Esophagus muscularis mucosa (tissue), 4 donors: ENCODE results near the gene EMID1. TPM values are rescaled to one million over a fixed set of nuclear protein-coding genes. Genes with fewer than 3 reads are reported as not detected.

Source experiments
- DNase-seq: peaks from one replicate; pipeline ENCODE4 v3.0.0-alpha.2; 2017; ENCODE audit errors: extremely low spot score
- H3K27ac ChIP-seq, 4 donors: fragments of 200-600 bp; sonication (generic); replicated peaks in 1 of 4; 1 replicate in 3 of 4; 2 replicates in 1 of 4; pipeline ENCODE4 v1.5.1; 2016 to 2019; ENCODE audit warnings: mild to moderate bottlenecking in 1 of 4
- H3K27me3 ChIP-seq, 4 donors: fragments of 200-600 bp; sonication (generic); one replicate each; pipeline versions ENCODE4 v1.5.1 to v1.6.0; 2016 to 2019
- H3K36me3 ChIP-seq, 4 donors: fragments of 200-600 bp; sonication (generic); one replicate each; pipeline ENCODE4 v1.5.1; 2016 to 2019
- H3K4me1 ChIP-seq, 4 donors: fragments of 200-600 bp; sonication (generic); one replicate each; pipeline ENCODE4 v1.5.1; 2016 to 2019
- H3K4me3 ChIP-seq, 4 donors: fragments of 200-600 bp; sonication (generic); 1 replicate in 2 of 4; 2 replicates in 2 of 4; pipeline ENCODE4 v1.5.1; 2016 to 2019; ENCODE audit warnings: mild to moderate bottlenecking in 4 of 4, moderate library complexity in 1 of 4
- H3K9me3 ChIP-seq, 4 donors: fragments of 200-600 bp; sonication (generic); 1 replicate in 3 of 4; 2 replicates in 1 of 4; pipeline ENCODE4 v1.5.1; 2016 to 2019
- EP300 ChIP-seq: sonication (generic); formaldehyde crosslinking; IDR thresholded peaks from one replicate; pipeline ENCODE4 v1.6.1; 2017; ENCODE audit warnings: antibody characterized with exemption
- POLR2A ChIP-seq: fragments of 450-650 bp; IDR thresholded peaks from one replicate; pipeline ENCODE4 v1.6.1; 2017; ENCODE audit warnings: antibody characterized with exemption, moderate library complexity, mild to moderate bottlenecking, low read depth
- POLR2AphosphoS5 ChIP-seq, 2 donors: sonication (generic); formaldehyde crosslinking; IDR thresholded peaks; one replicate each; pipeline ENCODE4 v1.6.1; 2017; ENCODE audit warnings: antibody characterized with exemption in 2 of 2
- WGBS: methylation state at CpG from one replicate; pipeline ENCODE4 v1.1.5; 2018; 5-methylcytosine and 5-hydroxymethylcytosine counted together
- intact Hi-C: fragments of 100-400 bp; cut with DNase I; formaldehyde crosslinking; loops from one replicate; pipeline ENCODE4 v1.15.1; 2023
- total RNA-seq, 4 donors: library from RNA; depleted of rRNA; stranded (reverse); fragments of >200 nt; gene quantifications; one replicate each; pipeline versions ENCODE4 v1.1.0 to v1.2.1, GENCODE V29; 2016
- TF ChIP-seq, protein P1 (sequence below), 3 experiments: fragments of 200-600 bp in 2 of 3; fragments of 450-650 bp in 1 of 3; sonication (generic) in 2 of 3; IDR thresholded peaks; one replicate each; pipeline ENCODE4 v1.5.1; 2017 to 2019; ENCODE audit warnings: antibody characterized with exemption in 3 of 3, mild to moderate bottlenecking in 2 of 3, moderate library complexity in 1 of 3

The EMID1 gene
- total RNA-seq, 4 donors from 2014 or later, result 0.65 to 4.0 (median 0.93) TPM

GRCh38 chr22:29268511-29269229, 63.0 kb downstream of the EMID1 start:
- no peaks in the 10 kb centered on the region for H3K27me3 ChIP-seq
- H3K36me3 ChIP-seq, result peaks cover 10 to 43% (median 38%) of the 10 kb centered on the region in 4 donors
- H3K4me3 ChIP-seq, result peak overlapping the region; percentile 73 to 99 (median 90)
- peaks cover 51 to 67% (median 64%) of the 10 kb centered on the region in 4 donors for H3K4me1 ChIP-seq
- no peak for DNase-seq
- H3K9me3 ChIP-seq, result no peaks in the 10 kb centered on the region
- peak overlapping the region; percentile 96 to 100 (median 98) for H3K27ac ChIP-seq
- no peak for TF ChIP-seq EP300
- TF ChIP-seq POLR2AphosphoS5 (IDR thresholded peaks at IDR 0.05), result no peak
- TF ChIP-seq POLR2A, result no peak
- WGBS, result under 1% methylated on average over 24 of the region's 51 CpGs
- intact Hi-C loops, result loop anchor here (2.0 kb wide), 1 partner anchor 38 kb away; the partner anchor contains the start of gene GAS2L1

DNA sequence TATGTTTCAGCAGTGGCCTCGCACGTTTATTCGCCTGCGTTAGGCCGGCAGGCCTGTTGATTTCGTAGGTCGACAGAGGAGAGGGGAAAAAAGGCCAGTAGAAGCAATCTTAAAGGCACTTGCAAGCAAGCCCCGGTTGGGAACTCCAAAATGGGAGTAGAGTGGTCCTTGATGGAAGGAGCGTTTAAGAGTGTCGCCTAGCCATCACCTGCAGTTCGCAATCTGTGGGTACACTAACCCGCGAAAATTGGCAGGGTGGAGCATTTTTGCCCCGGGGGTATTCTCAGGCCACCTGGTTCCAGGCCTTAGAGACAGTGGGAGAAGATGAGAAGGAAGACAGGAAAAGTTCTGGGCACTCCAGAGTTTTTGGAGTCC, 63.5 kb downstream of the EMID1 start:
- 3% methylated on average over 14 of the region's 14 CpGs for WGBS
- H3K4me1 ChIP-seq, result peaks cover 56 to 73% (median 69%) of the 10 kb centered on the region in 4 donors
- intact Hi-C loops, result loop anchor here (2.0 kb wide), 1 partner anchor 38 kb away; the partner anchor contains the start of gene GAS2L1
- no peaks in the 10 kb centered on the region for H3K27me3 ChIP-seq
- no peak for DNase-seq
- no peaks in the 10 kb centered on the region for H3K9me3 ChIP-seq
- H3K36me3 ChIP-seq, result peaks cover 10 to 43% (median 38%) of the 10 kb centered on the region in 4 donors
- H3K27ac ChIP-seq, result peak overlapping the region; percentile 96 to 100 (median 98)
- peak overlapping the region; percentile 73 to 99 (median 90) for H3K4me3 ChIP-seq
- TF ChIP-seq, protein P1, sequence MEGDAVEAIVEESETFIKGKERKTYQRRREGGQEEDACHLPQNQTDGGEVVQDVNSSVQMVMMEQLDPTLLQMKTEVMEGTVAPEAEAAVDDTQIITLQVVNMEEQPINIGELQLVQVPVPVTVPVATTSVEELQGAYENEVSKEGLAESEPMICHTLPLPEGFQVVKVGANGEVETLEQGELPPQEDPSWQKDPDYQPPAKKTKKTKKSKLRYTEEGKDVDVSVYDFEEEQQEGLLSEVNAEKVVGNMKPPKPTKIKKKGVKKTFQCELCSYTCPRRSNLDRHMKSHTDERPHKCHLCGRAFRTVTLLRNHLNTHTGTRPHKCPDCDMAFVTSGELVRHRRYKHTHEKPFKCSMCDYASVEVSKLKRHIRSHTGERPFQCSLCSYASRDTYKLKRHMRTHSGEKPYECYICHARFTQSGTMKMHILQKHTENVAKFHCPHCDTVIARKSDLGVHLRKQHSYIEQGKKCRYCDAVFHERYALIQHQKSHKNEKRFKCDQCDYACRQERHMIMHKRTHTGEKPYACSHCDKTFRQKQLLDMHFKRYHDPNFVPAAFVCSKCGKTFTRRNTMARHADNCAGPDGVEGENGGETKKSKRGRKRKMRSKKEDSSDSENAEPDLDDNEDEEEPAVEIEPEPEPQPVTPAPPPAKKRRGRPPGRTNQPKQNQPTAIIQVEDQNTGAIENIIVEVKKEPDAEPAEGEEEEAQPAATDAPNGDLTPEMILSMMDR (IDR thresholded peaks at IDR 0.05), result no peak

DNA sequence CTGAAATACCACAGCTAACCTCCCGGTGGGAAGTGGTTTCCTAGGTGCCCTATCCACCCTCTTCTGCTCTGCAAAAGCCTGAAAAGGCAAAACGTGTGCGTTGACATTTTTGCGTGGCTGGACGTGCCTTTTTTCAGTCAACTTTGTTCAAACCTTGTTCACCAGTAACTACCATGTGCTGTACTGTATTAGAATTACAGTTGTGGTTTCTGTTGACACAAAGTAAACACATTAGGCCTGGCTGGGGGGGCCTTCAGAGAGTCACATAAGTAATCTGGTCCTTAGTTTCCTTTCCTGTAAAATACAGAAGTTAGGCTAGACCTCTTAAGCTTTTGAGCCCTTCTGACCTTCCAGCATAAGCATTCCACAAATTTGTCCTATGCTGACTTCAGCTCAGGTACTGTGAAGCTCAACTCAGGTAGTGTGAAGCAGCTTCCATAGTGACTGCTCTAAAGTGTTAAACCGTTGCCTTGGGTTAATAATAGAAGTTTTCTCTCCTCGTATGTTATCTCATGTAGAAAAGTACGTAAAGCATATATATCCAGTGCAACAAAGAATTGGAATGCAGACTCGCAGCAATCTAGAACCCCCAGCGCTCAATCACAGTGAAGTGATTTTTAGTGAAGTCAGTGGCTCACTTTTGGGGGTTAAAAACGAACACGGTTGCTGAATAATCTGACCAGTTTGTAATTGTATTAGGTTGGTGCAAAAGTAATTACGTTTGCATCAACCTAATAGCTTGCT, 64.2 kb downstream of the EMID1 start:
- Histone ChIP-seq H3K27me3 (no peaks in the 10 kb centered on the region), H3K4me3 (peak overlapping the region; percentile 73 to 99 (median 90)), H3K9me3 (no peaks in the 10 kb centered on the region), H3K4me1 (peaks cover 56 to 80% (median 74%) of the 10 kb centered on the region in 4 donors), H3K27ac (peak overlapping the region; percentile 96 to 100 (median 98)), H3K36me3 (peaks cover 10 to 44% (median 38%) of the 10 kb centered on the region in 4 donors)
- DNase-seq, result no peak
- intact Hi-C loops, result loop anchor here (2.0 kb wide), 1 partner anchor 37 kb away; the partner anchor contains the start of gene GAS2L1
- WGBS, result 10% methylated on average over 13 of the region's 13 CpGs
- TF ChIP-seq POLR2A (no peak), POLR2AphosphoS5 (IDR thresholded peaks at IDR 0.05) (no peak), EP300 (no peak)
- TF ChIP-seq, protein P1 (IDR thresholded peaks at IDR 0.05), result no peak

DNA sequence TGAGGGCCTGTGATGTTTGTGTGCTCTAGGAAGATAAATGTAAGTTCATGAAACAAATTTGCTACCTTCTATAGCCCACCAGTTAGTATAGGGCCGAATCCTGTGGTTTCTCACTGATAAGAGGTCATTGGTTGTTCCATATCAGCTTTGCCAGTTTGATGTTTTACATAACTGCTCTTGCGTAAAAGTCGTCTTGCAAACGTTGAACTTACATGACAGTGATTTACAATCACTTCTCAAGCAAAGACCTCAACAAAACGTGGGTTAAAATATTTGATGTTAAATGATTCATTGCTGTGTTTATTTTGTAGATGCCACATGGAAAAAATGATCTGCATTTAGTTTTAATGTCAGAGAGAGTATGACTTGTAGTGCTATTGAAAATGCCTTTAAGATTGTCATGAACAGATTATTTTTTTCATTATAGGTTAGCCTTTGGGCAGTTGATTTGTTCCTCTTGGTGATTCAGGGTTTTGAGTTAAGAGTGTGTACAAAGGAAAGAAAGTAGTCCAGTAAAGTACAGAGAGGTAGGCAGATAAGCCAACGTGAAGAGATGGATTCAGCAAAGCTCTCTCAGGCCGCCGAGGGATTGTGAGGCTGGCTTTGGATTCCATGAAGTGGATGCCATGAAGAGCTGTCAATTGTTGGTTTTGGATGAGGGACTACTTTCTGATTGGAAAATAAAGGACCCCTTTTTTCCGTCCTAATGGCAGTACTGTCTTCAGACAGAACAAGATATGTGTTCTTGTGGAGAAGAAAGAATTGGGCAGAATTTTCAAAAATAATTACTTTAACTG, 65.0 kb downstream of the EMID1 start:
- Histone ChIP-seq H3K27me3 (no peaks in the 10 kb centered on the region), H3K9me3 (no peaks in the 10 kb centered on the region), H3K4me1 (peaks cover 64 to 86% (median 81%) of the 10 kb centered on the region in 4 donors), H3K27ac (peak overlapping the region; percentile 18 to 100 (median 63)), H3K36me3 (peaks cover 4 to 44% (median 38%) of the 10 kb centered on the region in 4 donors), H3K4me3 (peak overlapping the region; percentile 73 to 99 (median 90))
- intact Hi-C loops, result no loop called here
- TF ChIP-seq POLR2AphosphoS5 (IDR thresholded peaks at IDR 0.05) (no peak), EP300 (no peak), POLR2A (no peak)
- TF ChIP-seq, protein P1 (IDR thresholded peaks at IDR 0.05), result no peak
- WGBS, result 21% methylated on average over 9 of the region's 9 CpGs
- DNase-seq, result no peak
